Retinal pigment epithelial cell (primary cell): Measurements from ENCODE around the gene OR10A2.
A peak's percentile ranks its signal among the peaks of the same experiment; 100 is the strongest.

Experiments used
- DNase-seq: peaks from one replicate; pipeline ENCODE4 v3.0.0-alpha.2; 2010; ENCODE audit warnings: low read depth
- H3K4me3 ChIP-seq: 2 replicates; pipeline ENCODE4 v1.5.1; 2011; ENCODE audit warnings: mild to moderate bottlenecking, low read length, control low read depth, moderate library complexity
- TF ChIP-seq, protein P1 (sequence below): conservative IDR thresholded peaks from 2 replicates; pipeline ENCODE4 v1.5.1; 2011; ENCODE audit warnings: low read depth, low read length, control low read depth, inconsistent platforms

OR10A2 gene

GRCh38 chr11:6855971-6856541, 6.8 kb upstream of the OR10A2 start:
- TF ChIP-seq, protein P1, sequence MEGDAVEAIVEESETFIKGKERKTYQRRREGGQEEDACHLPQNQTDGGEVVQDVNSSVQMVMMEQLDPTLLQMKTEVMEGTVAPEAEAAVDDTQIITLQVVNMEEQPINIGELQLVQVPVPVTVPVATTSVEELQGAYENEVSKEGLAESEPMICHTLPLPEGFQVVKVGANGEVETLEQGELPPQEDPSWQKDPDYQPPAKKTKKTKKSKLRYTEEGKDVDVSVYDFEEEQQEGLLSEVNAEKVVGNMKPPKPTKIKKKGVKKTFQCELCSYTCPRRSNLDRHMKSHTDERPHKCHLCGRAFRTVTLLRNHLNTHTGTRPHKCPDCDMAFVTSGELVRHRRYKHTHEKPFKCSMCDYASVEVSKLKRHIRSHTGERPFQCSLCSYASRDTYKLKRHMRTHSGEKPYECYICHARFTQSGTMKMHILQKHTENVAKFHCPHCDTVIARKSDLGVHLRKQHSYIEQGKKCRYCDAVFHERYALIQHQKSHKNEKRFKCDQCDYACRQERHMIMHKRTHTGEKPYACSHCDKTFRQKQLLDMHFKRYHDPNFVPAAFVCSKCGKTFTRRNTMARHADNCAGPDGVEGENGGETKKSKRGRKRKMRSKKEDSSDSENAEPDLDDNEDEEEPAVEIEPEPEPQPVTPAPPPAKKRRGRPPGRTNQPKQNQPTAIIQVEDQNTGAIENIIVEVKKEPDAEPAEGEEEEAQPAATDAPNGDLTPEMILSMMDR = no peak
- no peak overlapping the region for H3K4me3 ChIP-seq
- peak; percentile 86 for DNase-seq

DNA sequence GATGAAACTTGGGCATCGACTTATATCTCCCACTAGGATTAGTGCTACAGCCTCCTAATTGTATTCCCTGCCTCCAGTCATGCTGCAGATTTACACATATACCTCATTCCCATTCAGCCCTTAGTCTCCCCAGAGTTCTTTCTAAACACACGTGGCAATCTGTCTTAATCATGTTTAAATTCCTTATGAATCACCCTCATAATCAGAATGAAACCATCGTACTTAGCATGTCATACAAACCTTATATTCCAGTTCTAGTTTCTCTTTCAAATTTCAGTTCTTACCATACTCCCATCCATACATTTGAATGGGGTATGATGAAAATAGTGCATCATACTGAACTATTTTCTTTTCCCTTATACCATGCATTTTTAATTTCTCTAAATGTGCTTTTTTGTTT, 6.0 kb upstream of the OR10A2 start:
- H3K4me3 ChIP-seq = no peak overlapping the region
- DNase-seq = peak; percentile 39
- TF ChIP-seq, protein P1 = no peak

DNA sequence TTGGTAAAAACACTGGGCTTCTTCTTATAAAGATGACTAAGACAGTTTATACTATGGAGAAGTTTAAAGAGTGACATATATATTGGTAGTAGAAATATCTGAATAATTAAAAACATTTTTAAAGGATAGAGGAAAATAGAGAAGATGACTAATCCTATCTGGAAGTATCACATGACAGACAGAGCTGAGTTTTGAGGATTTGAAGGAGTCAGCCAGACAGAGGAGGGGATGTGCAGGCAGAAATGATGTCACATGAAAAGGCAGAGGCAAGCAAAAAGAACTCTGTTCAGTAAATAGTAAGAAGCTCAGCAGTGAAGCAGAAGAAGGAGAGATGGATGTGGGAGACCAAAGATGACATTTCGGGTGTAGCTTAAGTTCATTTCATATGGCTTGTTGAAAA, 1.6 kb downstream of the OR10A2 start:
- DNase-seq = no peak
- H3K4me3 ChIP-seq = no peak overlapping the region
- TF ChIP-seq, protein P1 = no peak

DNA sequence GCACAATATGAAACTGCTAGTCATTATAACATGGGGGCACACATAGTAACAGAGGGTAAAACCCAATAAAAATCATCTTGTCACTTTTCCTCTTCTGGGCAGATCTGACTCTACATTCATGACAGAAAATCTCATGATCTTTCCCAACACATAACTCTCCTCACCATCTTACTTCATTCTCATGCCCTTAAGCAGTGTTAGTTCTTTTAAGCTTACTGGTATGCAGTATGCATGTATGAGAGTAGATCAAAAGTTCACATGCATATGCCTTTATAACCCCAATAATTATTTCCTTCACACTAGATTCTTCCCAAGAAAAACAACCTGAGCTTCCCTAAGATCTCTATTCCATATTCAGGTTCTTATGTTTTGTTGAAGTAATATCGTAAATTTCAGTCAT, 8.4 kb downstream of the OR10A2 start:
- TF ChIP-seq, protein P1 = no peak
- DNase-seq = no peak
- H3K4me3 ChIP-seq = no peak overlapping the region

GRCh38 chr11:6875761-6876160, 12.9 kb downstream of the OR10A2 start:
- DNase-seq = no peak
- TF ChIP-seq, protein P1 = no peak
- H3K4me3 ChIP-seq = no peak overlapping the region

- TF ChIP-seq, protein P1 = no peak
- H3K4me3 ChIP-seq = no peak within 1 kb of the TSS
- no peak for DNase-seq
Observed at GRCh38 chr11:6876325-6876724, 13.5 kb downstream of the OR10A2 start, which contains the start of gene OR10A4. Gene OR10A4 (plus strand): TSS chr11:6876625. CDS start chr11:6876648, 23 bp downstream.

- H3K4me3 ChIP-seq = no peak overlapping the region
- TF ChIP-seq, protein P1 = no peak
- no peak for DNase-seq
Observed at GRCh38 chr11:6876914-6877313, 14.1 kb downstream of the OR10A2 start.
